ENCODE results near the gene SNORC. TPM values are rescaled to one million over a fixed set of nuclear protein-coding genes. Genes with fewer than 3 reads are reported as not detected.

Gene SNORC
- total RNA-seq, 1 donor from 2014 or later, result not detected

DNA sequence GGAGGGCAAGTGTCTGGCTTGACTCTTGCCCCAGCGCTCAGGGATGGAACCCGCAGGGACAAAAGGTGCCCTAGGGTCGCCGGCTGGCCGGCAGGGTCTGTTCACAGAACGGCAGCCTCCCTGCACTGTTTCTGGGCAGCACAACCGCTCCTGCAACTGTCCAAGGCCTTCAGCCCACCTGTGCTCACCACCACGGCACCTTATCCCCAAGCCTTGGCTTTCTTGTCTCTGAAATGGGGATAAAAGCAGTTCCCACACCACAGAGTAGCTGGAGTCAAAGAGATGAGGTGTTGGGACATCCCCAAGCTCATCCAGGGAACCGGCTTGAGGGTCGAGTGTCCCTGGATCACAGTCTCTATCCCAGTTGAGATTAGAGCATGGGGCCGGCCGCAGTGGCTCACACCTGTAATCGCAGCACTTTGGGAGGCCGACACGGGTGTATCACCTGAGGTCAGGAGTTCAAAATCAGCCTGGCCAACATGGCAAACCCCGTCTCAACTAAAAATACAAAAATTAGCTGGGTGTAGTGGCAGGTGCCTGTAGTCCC, 4.7 kb downstream of the SNORC start:
- Mint-ChIP-seq H3K9me3 (no peaks in the 10 kb centered on the region), H3K4me3 (peak overlapping the region; percentile 75), H3K27me3 (ENCODE audit: insufficient read depth, low read depth) (peaks cover 22% of the 10 kb centered on the region), H3K36me3 (no peaks in the 10 kb centered on the region), H3K4me1 (peaks cover 19% of the 10 kb centered on the region), H3K27ac (no peak overlapping the region)
- Histone ChIP-seq H3K4me1 (peaks cover 4% of the 10 kb centered on the region), H2AFZ (replicated peaks) (no peak overlapping the region), H3K9ac (no peak overlapping the region), H3K9me3 (ENCODE audit: low read depth) (no peaks in the 10 kb centered on the region), H4K20me1 (ENCODE audit: low read depth) (no peaks in the 10 kb centered on the region), H3K4me3 (no peak overlapping the region), H3K27ac (no peak overlapping the region), H3K79me2 (ENCODE audit: low read depth) (no peaks in the 10 kb centered on the region), H3K36me3 (no peaks in the 10 kb centered on the region), H3K4me2 (no peak overlapping the region), H3K27me3 (peaks cover 52% of the 10 kb centered on the region), H3F3A (ENCODE audit: low read depth) (peaks cover 4% of the 10 kb centered on the region)
- TF ChIP-seq EZH2 (IDR thresholded peaks at IDR 0.05) (no peak), EZH2phosphoT487 (IDR thresholded peaks at IDR 0.05) (no peak)
- TF ChIP-seq, protein P1, sequence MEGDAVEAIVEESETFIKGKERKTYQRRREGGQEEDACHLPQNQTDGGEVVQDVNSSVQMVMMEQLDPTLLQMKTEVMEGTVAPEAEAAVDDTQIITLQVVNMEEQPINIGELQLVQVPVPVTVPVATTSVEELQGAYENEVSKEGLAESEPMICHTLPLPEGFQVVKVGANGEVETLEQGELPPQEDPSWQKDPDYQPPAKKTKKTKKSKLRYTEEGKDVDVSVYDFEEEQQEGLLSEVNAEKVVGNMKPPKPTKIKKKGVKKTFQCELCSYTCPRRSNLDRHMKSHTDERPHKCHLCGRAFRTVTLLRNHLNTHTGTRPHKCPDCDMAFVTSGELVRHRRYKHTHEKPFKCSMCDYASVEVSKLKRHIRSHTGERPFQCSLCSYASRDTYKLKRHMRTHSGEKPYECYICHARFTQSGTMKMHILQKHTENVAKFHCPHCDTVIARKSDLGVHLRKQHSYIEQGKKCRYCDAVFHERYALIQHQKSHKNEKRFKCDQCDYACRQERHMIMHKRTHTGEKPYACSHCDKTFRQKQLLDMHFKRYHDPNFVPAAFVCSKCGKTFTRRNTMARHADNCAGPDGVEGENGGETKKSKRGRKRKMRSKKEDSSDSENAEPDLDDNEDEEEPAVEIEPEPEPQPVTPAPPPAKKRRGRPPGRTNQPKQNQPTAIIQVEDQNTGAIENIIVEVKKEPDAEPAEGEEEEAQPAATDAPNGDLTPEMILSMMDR (IDR thresholded peaks at IDR 0.05), result no peak
- DNase-seq (ENCODE audit: low spot score), result no peak

GRCh38 chr2:232875256-232876121, 5.4 kb downstream of the SNORC start:
- H3K4me3 ChIP-seq, result peak overlapping the region; percentile 63
- peaks cover 52% of the 10 kb centered on the region for H3K27me3 ChIP-seq
- Mint-ChIP-seq H3K9me3 (no peaks in the 10 kb centered on the region), H3K27me3 (ENCODE audit: insufficient read depth, low read depth) (peaks cover 24% of the 10 kb centered on the region), H3K4me1 (peaks cover 16% of the 10 kb centered on the region), H3K4me3 (peak overlapping the region; percentile 75), H3K27ac (no peak overlapping the region), H3K36me3 (no peaks in the 10 kb centered on the region)
- peak; percentile 57 for DNase-seq (ENCODE audit: low spot score)
- H3K36me3 ChIP-seq, result no peaks in the 10 kb centered on the region
- H2AFZ ChIP-seq (replicated peaks), result no peak overlapping the region
- no peaks in the 10 kb centered on the region for H3K79me2 ChIP-seq (ENCODE audit: low read depth)
- no peak for TF ChIP-seq EZH2 (IDR thresholded peaks at IDR 0.05)
- TF ChIP-seq, protein P1 (IDR thresholded peaks at IDR 0.05), result peak; percentile 9
- peaks cover 4% of the 10 kb centered on the region for H3F3A ChIP-seq (ENCODE audit: low read depth)
- H3K4me2 ChIP-seq, result peak overlapping the region; percentile 93
- H3K9me3 ChIP-seq (ENCODE audit: low read depth), result no peaks in the 10 kb centered on the region
- H3K27ac ChIP-seq, result no peak overlapping the region
- H3K4me1 ChIP-seq, result peaks cover 4% of the 10 kb centered on the region
- no peaks in the 10 kb centered on the region for H4K20me1 ChIP-seq (ENCODE audit: low read depth)
- no peak overlapping the region for H3K9ac ChIP-seq

DNA sequence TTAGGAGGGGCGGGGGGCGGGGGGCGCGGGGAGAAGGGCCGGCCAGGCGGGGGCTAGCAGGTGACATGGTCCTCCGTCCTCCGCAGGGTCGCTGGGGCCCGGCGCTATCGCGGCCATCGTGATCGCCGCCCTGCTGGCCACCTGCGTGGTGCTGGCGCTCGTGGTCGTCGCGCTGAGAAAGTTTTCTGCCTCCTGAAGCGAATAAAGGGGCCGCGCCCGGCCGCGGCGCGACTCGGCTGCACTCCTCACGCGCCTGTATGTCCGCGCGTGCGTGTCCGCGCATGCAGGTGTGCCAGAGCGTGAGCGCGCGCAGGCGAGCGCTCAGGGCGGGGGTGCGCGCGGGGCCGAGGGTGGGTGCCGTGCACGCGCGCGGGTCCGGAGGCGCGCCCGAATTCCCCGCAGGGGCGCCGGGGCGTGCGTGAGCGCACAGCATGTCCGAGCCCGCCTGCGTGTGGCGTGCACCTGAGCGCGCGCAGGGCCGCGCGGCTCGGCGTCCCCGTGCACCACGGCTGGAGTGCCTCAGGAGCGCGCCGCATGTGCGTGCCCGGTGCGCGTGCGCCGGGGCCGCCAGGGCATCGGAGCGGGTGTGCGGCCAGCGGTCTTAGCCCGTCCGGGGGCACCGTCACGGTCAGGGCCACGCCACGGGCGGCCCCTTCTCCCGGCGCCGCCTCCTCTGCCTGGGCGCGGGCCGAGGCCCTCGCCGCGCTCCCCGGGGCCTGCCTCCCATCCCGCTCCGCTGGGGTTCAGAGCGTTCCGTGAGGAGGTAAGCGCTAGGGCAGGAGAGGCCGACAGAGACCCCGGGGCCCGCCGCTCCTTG, 6.3 kb downstream of the SNORC start:
- Histone ChIP-seq H3K9me3 (ENCODE audit: low read depth) (no peaks in the 10 kb centered on the region), H3K4me3 (peak overlapping the region; percentile 63), H3F3A (ENCODE audit: low read depth) (peaks cover 4% of the 10 kb centered on the region), H3K4me1 (peaks cover 4% of the 10 kb centered on the region), H3K36me3 (no peaks in the 10 kb centered on the region), H3K4me2 (peak overlapping the region; percentile 93), H3K27ac (no peak overlapping the region), H2AFZ (replicated peaks) (peak overlapping the region; percentile 46), H3K79me2 (ENCODE audit: low read depth) (no peaks in the 10 kb centered on the region), H4K20me1 (ENCODE audit: low read depth) (no peaks in the 10 kb centered on the region), H3K9ac (no peak overlapping the region), H3K27me3 (peaks cover 52% of the 10 kb centered on the region)
- Mint-ChIP-seq H3K4me1 (peaks cover 13% of the 10 kb centered on the region), H3K9me3 (no peaks in the 10 kb centered on the region), H3K4me3 (peak overlapping the region; percentile 67), H3K27ac (no peak overlapping the region), H3K36me3 (no peaks in the 10 kb centered on the region), H3K27me3 (ENCODE audit: insufficient read depth, low read depth) (peaks cover 25% of the 10 kb centered on the region)
- TF ChIP-seq, protein P1 (IDR thresholded peaks at IDR 0.05), result peak; percentile 51
- no peak for TF ChIP-seq EZH2phosphoT487 (IDR thresholded peaks at IDR 0.05)
- peak; percentile 70 for DNase-seq (ENCODE audit: low spot score)
